Measurements from ENCODE around the gene ZNF827. TPM values are rescaled to one million over a fixed set of nuclear protein-coding genes. Genes with fewer than 3 reads are reported as not detected.

ZNF827 gene
- total RNA-seq, 4 donors from 2014 or later = 3.0 to 11.0 (median 8.8) TPM

DNA sequence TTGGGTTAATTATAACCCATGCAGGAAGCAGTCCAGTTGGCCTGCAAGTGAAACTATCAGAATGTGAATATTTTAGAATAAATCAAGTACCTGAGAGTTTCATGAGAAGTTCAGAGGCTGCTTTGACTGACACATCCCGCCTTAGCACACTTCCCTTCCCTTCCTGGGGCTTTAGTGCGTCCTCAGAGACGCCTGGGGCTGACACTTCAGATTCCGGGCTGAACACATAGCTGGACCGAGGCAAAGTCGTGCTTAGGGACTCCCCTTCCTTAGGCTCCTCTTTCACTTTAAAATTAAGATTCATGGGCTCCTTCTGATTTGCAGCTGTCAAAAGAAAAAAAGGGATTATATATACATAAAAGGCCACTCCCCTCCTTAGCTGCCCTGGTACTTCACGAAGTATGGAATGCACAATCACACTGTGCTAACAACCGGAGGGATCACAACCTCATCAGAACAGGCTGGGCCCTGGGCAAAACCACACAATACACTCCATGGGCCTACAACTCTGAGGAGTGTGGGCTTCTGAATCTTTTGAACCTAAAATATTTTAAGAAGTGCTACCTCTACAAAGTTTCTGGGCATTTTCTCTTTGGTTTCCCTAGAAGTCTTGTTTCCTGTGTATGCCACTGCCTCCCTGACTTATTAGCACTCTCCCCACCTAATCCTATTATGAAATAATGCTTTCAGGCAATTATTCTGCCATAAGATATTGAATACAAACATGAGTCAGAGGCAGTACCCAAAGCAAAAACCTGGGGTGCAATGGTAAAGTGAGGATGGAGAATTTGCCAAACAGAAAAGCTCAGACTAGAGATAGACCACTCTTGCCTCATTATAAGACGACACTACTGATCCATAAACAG lies 68.2 kb downstream of the ZNF827 start:
- peaks cover 4% of the 10 kb centered on the region for H3K4me1 ChIP-seq
- no peaks in the 10 kb centered on the region for H3K27me3 ChIP-seq
- H3K4me3 ChIP-seq = no peak overlapping the region
- no peak for DNase-seq (ENCODE audit: low spot score in 2 of 2)
- H3K9me3 ChIP-seq = no peaks in the 10 kb centered on the region
- H3K27ac ChIP-seq = no peak overlapping the region
- no peak for TF ChIP-seq POLR2AphosphoS5 (IDR thresholded peaks at IDR 0.05)
- TF ChIP-seq EP300 (IDR thresholded peaks at IDR 0.05) = no peak
- no peak for TF ChIP-seq POLR2A (IDR thresholded peaks at IDR 0.05)
- TF ChIP-seq, protein P1, sequence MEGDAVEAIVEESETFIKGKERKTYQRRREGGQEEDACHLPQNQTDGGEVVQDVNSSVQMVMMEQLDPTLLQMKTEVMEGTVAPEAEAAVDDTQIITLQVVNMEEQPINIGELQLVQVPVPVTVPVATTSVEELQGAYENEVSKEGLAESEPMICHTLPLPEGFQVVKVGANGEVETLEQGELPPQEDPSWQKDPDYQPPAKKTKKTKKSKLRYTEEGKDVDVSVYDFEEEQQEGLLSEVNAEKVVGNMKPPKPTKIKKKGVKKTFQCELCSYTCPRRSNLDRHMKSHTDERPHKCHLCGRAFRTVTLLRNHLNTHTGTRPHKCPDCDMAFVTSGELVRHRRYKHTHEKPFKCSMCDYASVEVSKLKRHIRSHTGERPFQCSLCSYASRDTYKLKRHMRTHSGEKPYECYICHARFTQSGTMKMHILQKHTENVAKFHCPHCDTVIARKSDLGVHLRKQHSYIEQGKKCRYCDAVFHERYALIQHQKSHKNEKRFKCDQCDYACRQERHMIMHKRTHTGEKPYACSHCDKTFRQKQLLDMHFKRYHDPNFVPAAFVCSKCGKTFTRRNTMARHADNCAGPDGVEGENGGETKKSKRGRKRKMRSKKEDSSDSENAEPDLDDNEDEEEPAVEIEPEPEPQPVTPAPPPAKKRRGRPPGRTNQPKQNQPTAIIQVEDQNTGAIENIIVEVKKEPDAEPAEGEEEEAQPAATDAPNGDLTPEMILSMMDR (IDR thresholded peaks at IDR 0.05) = no peak
- WGBS = 53% methylated on average over 9 of the region's 9 CpGs
- H3K36me3 ChIP-seq = no peaks in the 10 kb centered on the region

DNA sequence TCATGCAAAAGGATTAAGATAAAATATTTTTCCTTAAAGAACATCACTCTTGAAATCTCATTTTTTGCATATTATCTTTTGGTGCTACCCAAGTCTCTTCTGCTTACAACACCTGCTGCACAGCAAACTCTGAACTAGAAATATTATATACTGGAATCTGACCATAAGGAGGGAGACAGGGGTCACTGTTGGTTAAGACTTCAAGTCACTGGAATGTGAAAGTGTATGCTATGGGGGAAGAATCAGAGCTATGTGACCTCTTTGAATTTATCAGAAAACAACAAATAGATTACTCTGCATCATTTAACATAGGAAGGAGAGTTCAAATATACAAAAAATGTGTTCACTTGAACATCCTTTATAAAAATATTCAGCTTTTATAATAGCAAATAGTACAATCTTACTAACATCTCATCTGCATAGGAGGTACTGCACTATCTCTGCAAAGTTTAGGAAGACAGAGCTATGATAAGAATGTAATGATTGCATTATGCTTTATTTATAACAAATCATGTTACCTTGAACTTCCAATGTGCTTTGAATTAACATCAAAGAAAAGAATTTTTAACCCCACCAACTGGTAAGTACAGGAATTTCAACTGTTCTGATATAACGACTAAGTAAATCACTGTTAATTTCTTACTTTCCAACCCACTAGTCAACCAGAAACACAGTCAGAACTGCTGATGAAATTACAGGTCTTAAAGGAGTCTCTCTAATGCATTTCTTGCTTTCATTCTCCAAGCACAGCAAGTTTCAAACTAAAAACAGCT lies 69.8 kb downstream of the ZNF827 start:
- no peak overlapping the region for H3K27ac ChIP-seq
- no peak for TF ChIP-seq POLR2A (IDR thresholded peaks at IDR 0.05)
- no peak for TF ChIP-seq EP300 (IDR thresholded peaks at IDR 0.05)
- TF ChIP-seq, protein P1 (IDR thresholded peaks at IDR 0.05) = no peak
- TF ChIP-seq POLR2AphosphoS5 (IDR thresholded peaks at IDR 0.05) = no peak
- no peaks in the 10 kb centered on the region for H3K27me3 ChIP-seq
- WGBS = 29% methylated on average over 1 of the region's 1 CpG
- no peaks in the 10 kb centered on the region for H3K9me3 ChIP-seq
- no peak for DNase-seq (ENCODE audit: low spot score in 2 of 2)
- no peaks in the 10 kb centered on the region for H3K36me3 ChIP-seq
- H3K4me1 ChIP-seq = peaks cover 4% of the 10 kb centered on the region
- no peak overlapping the region for H3K4me3 ChIP-seq

DNA sequence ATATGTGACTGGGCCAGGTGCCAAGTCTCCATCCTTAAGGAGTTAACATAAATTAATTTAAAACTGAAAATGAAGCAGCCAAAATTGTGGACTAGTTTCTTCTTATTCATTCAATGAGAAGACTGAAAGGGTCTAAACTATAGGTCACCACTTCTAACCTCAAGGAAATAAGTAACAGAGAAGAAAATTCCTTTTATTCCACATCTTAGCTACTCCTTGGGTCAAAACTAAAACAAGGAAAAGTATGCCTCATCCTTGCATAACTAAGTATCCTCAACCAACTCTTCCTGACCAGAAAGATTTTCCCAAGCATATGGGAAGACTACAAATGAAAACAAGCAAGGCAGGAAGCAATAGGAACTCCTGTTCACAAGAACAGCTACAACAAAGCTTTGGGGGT lies 71.2 kb downstream of the ZNF827 start:
- H3K4me3 ChIP-seq = no peak overlapping the region
- TF ChIP-seq, protein P1 (IDR thresholded peaks at IDR 0.05) = no peak
- no peak for TF ChIP-seq POLR2A (IDR thresholded peaks at IDR 0.05)
- no peak for TF ChIP-seq EP300 (IDR thresholded peaks at IDR 0.05)
- no peak for TF ChIP-seq POLR2AphosphoS5 (IDR thresholded peaks at IDR 0.05)
- H3K36me3 ChIP-seq = no peaks in the 10 kb centered on the region
- no peaks in the 10 kb centered on the region for H3K27me3 ChIP-seq
- no peak for DNase-seq (ENCODE audit: low spot score in 2 of 2)
- H3K9me3 ChIP-seq = no peaks in the 10 kb centered on the region
- no peak overlapping the region for H3K27ac ChIP-seq
- H3K4me1 ChIP-seq = peaks cover 4% of the 10 kb centered on the region

DNA sequence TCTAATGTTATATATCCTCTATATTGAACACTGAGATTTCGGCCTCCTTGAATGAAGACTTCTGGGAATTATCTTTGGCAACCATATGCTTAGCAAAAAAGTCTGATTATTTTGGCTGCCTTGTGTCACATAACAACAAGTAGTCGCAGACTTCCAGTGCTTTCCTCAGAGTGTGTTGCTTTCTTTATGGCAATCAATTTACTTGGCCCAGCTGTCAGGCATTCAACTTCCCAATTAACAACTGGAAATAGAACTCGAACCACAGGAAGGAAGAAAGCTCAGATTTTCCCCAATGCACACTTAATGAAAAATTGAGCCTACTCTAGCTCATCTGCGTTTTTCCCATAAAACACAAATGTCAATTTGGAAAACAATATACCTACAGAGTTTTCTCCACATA lies 71.6 kb downstream of the ZNF827 start:
- H3K9me3 ChIP-seq = no peaks in the 10 kb centered on the region
- 73% methylated on average over 4 of the region's 4 CpGs for whole genome bisulfite sequencing
- TF ChIP-seq EP300 (IDR thresholded peaks at IDR 0.05) (no peak), POLR2A (IDR thresholded peaks at IDR 0.05) (no peak)
- TF ChIP-seq, protein P1 (IDR thresholded peaks at IDR 0.05) = no peak
- H3K4me3 ChIP-seq = no peak overlapping the region
- peaks cover 4% of the 10 kb centered on the region for H3K4me1 ChIP-seq
- H3K27ac ChIP-seq = no peak overlapping the region
- no peaks in the 10 kb centered on the region for H3K36me3 ChIP-seq
- H3K27me3 ChIP-seq = no peaks in the 10 kb centered on the region
- no peak for DNase-seq (ENCODE audit: low spot score in 2 of 2)
